B cell (primary cell): Measurements from ENCODE around the gene PTPRN2. TPM values are rescaled to one million over a fixed set of nuclear protein-coding genes. Genes with fewer than 3 reads are reported as not detected.

Source experiments
- ATAC-seq: fragments of 200-7000 bp; cut with Tn5 transposase; one replicate; pipeline ENCODE4 v1.10.0; 2021; ENCODE audit warnings: low read depth, mild to moderate bottlenecking, moderate number of reproducible peaks, moderate library complexity
- CTCF ChIA-PET: fragments of 350-600 bp; sonication (Branson Sonifier 250); formaldehyde crosslinking; loops from one replicate; lab custom pipeline; 2021; ENCODE audit warnings: antibody characterized with exemption, inconsistent platforms; lab: Charles Lee
- POLR2A ChIA-PET: fragments of 350-600 bp; sonication (Branson Sonifier 250); formaldehyde crosslinking; loops from one replicate; lab custom pipeline; 2021; ENCODE audit warnings: antibody characterized with exemption; lab: Charles Lee
- DNase-seq: peaks from one replicate; pipeline ENCODE4 v3.0.0; 2013
- H2AFZ ChIP-seq: 2 replicates; pipeline ENCODE4 v1.6.1; 2012; ENCODE audit warnings: mild to moderate bottlenecking, low read depth, low read length; ENCODE audit not compliant: insufficient read depth, poor library complexity, severe bottlenecking
- H3K27ac ChIP-seq, 2 donors: 1 replicate in 1 of 2; 2 replicates in 1 of 2; pipeline ENCODE4 v1.5.1; 2012 to 2013; ENCODE audit warnings: low read length in 2 of 2, mild to moderate bottlenecking in 2 of 2, moderate library complexity in 1 of 2
- H3K27me3 ChIP-seq, 4 experiments: fragments of 200-600 bp in 1 of 4; sonication (generic) in 1 of 4; replicated peaks in 1 of 4; 1 replicate in 2 of 4; 2 replicates in 2 of 4; pipeline versions ENCODE4 v1.6.1 to v1.7.0; 2013 to 2016; ENCODE audit warnings: low read length in 3 of 4, mild to moderate bottlenecking in 2 of 4, mixed read lengths in 1 of 4, moderate library complexity in 1 of 4; ENCODE audit not compliant: insufficient read depth in 4 of 4, control insufficient read depth in 3 of 4; ENCODE audit errors: control extremely low read depth in 1 of 4
- H3K36me3 ChIP-seq, 2 experiments: replicated peaks in 1 of 2; 1 replicate in 1 of 2; 2 replicates in 1 of 2; pipeline versions ENCODE4 v1.6.1 to v1.7.1; 2013; ENCODE audit warnings: low read length in 1 of 2; ENCODE audit not compliant: insufficient read depth in 2 of 2, control insufficient read depth in 1 of 2; ENCODE audit errors: control extremely low read depth in 1 of 2, extremely low read depth in 1 of 2
- H3K4me1 ChIP-seq, 2 donors: fragments of 200-600 bp in 1 of 2; sonication (generic) in 1 of 2; 1 replicate in 1 of 2; 2 replicates in 1 of 2; pipeline versions ENCODE4 v1.5.1 to v1.6.1; 2013 to 2017; ENCODE audit warnings: low read length in 2 of 2; ENCODE audit not compliant: control insufficient read depth in 2 of 2, insufficient read depth in 2 of 2
- H3K4me2 ChIP-seq: replicated peaks from 2 replicates; pipeline ENCODE3; 2012; ENCODE audit warnings: mild to moderate bottlenecking, low read depth, low read length; ENCODE audit not compliant: poor library complexity, severe bottlenecking
- H3K4me3 ChIP-seq, 5 experiments: fragments of 200-600 bp in 1 of 5; sonication (generic) in 1 of 5; 1 replicate in 3 of 5; 2 replicates in 2 of 5; pipeline versions ENCODE4 v1.5.1 to v1.7.0; 2011 to 2016; ENCODE audit warnings: low read length in 4 of 5, mild to moderate bottlenecking in 4 of 5, low read depth in 2 of 5, control low read depth in 1 of 5, moderate library complexity in 1 of 5; ENCODE audit not compliant: insufficient read depth in 1 of 5; ENCODE audit errors: control extremely low read depth in 1 of 5, extremely low read depth in 1 of 5
- H3K79me2 ChIP-seq: fragments of 200-600 bp; sonication (generic); one replicate; pipeline ENCODE4 v1.6.0; 2016; ENCODE audit warnings: low read length; ENCODE audit not compliant: control insufficient read depth, insufficient read depth
- H3K9ac ChIP-seq: fragments of 200-600 bp; sonication (generic); 2 replicates; pipeline ENCODE4 v1.6.1; 2017; ENCODE audit warnings: mild to moderate bottlenecking, low read length, moderate library complexity
- H3K9me3 ChIP-seq, 3 donors: one replicate each; pipeline versions ENCODE4 v1.6.1 to v1.7.1; 2013; ENCODE audit warnings: low read length in 2 of 3; ENCODE audit not compliant: control insufficient read depth in 2 of 3, insufficient read depth in 1 of 3; ENCODE audit errors: control extremely low read depth in 1 of 3
- H4K20me1 ChIP-seq: 2 replicates; pipeline ENCODE4 v1.6.0; 2012; ENCODE audit warnings: mild to moderate bottlenecking, low read length; ENCODE audit not compliant: insufficient read depth, control insufficient read depth, poor library complexity, severe bottlenecking
- H3K27ac Mint-ChIP-seq: one replicate; pipeline ENCODE4 v1.8.0; 2021; ENCODE audit warnings: mixed read lengths
- H3K27me3 Mint-ChIP-seq: one replicate; pipeline ENCODE4 v1.8.0; 2021; ENCODE audit warnings: mixed read lengths
- H3K4me1 Mint-ChIP-seq: one replicate; pipeline ENCODE4 v1.8.0; 2021; ENCODE audit warnings: mixed read lengths
- H3K4me3 Mint-ChIP-seq: one replicate; pipeline ENCODE4 v1.8.0; 2021; ENCODE audit warnings: mixed read lengths
- H3K9me3 Mint-ChIP-seq: one replicate; pipeline ENCODE4 v1.8.0; 2022; ENCODE audit warnings: mixed read lengths; ENCODE audit not compliant: insufficient read depth
- EZH2 ChIP-seq: IDR thresholded peaks from 2 replicates; pipeline ENCODE4 v1.6.1; 2012; ENCODE audit warnings: borderline replicate concordance, low read depth, mild to moderate bottlenecking, moderate library complexity, low read length; ENCODE audit not compliant: insufficient read depth, poor library complexity, severe bottlenecking
- WGBS: methylation state at CpG from one replicate; pipeline ENCODE4 v1.1.5; 2013; ENCODE audit warnings: missing lambda C conversion rate; ENCODE audit not compliant: insufficient coverage; 5-methylcytosine and 5-hydroxymethylcytosine counted together
- intact Hi-C: fragments of 100-400 bp; cut with micrococcal nuclease; formaldehyde crosslinking; loops from one replicate; pipeline ENCODE4 v1.10.0; 2022
- polyA plus RNA-seq: library from polyadenylated mRNA; depleted of rRNA; stranded (reverse); fragments of >200 nt; gene quantifications from 2 replicates; pipeline ENCODE4 v1.2.3, GENCODE V29; 2012
- total RNA-seq, 2 donors: library from RNA; stranded (reverse); fragments of 120-200 nt in 1 of 2; gene quantifications; 1 replicate in 1 of 2; 2 replicates in 1 of 2; pipeline versions ENCODE4 v1.2.3 to v1.2.4, GENCODE V29; 2013 to 2022
- TF ChIP-seq, protein P1 (sequence below): fragments of 200-600 bp; IDR thresholded peaks from one replicate; pipeline ENCODE4 v1.8.0; 2022; ENCODE audit warnings: antibody characterized with exemption, mild to moderate bottlenecking

PTPRN2 gene
- total and polyA plus RNA-seq, 2 donors (not counting 1 experiment from before 2014, with no cell fraction given) = 2.0 to 5.0 TPM

DNA sequence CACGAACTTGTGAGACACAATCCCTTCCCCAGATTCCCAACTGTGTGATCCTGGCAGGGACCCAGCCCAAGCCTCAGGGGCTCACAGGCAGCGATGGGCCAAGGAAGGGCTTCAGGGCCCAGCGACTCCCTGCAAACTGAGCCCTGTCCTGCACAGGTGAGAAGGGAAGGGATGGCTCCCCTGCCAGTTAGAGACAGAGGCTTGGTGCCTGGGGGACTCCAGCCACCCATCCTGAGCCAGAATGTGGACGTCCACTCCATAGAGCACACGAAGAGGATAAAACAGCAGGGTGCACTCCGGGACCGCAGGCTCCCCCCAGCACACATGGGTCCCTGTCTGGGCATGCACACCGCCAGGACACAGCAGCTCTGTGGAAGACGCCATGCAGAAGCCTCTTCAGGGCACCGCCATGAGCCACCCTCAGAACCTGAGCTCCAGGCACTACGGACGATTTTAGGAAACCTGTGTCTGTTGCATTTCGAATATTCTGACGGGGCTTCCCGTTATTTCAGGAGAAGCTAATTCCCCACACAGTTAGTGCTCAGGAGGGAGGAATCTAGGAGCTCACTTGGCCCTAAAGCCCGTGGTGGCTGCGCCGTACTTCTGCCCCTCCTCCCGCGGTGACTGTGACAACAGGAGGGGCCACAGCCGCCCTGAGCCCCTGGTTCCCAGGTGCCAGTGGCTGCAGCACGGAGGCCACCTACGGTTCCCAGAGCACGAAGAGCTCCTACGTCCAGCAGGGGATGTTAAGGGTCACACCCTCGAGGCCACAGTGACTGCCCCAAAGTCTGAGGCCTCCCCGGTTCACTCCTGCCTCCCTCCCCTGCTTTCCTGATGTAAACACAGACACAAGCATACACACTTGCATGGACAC, 326.0 kb downstream of the PTPRN2 start:
- H3K27ac Mint-ChIP-seq = no peak overlapping the region
- no peak overlapping the region for H3K4me3 Mint-ChIP-seq
- Histone ChIP-seq H3K9ac (no peak overlapping the region), H3K9me3 (peaks cover 0 to 68% (median 0%) of the 10 kb centered on the region in 3 donors), H3K4me3 (no peak overlapping the region), H3K4me1 (no peaks in the 10 kb centered on the region), H2AFZ (no peak overlapping the region), H3K36me3 (no peaks in the 10 kb centered on the region), H3K4me2 (no peak overlapping the region), H3K27ac (no peak overlapping the region), H3K79me2 (no peaks in the 10 kb centered on the region), H4K20me1 (no peaks in the 10 kb centered on the region), H3K27me3 (no peaks in the 10 kb centered on the region)
- no peaks in the 10 kb centered on the region for H3K27me3 Mint-ChIP-seq
- ChIA-PET CTCF (no interaction called here), POLR2A (no interaction called here)
- intact Hi-C loops = no loop called here
- ATAC-seq (no peak), DNase-seq (no peak)
- no peaks in the 10 kb centered on the region for H3K9me3 Mint-ChIP-seq
- WGBS = 94% methylated on average over 26 of the region's 27 CpGs
- no peaks in the 10 kb centered on the region for H3K4me1 Mint-ChIP-seq
- TF ChIP-seq, protein P1, sequence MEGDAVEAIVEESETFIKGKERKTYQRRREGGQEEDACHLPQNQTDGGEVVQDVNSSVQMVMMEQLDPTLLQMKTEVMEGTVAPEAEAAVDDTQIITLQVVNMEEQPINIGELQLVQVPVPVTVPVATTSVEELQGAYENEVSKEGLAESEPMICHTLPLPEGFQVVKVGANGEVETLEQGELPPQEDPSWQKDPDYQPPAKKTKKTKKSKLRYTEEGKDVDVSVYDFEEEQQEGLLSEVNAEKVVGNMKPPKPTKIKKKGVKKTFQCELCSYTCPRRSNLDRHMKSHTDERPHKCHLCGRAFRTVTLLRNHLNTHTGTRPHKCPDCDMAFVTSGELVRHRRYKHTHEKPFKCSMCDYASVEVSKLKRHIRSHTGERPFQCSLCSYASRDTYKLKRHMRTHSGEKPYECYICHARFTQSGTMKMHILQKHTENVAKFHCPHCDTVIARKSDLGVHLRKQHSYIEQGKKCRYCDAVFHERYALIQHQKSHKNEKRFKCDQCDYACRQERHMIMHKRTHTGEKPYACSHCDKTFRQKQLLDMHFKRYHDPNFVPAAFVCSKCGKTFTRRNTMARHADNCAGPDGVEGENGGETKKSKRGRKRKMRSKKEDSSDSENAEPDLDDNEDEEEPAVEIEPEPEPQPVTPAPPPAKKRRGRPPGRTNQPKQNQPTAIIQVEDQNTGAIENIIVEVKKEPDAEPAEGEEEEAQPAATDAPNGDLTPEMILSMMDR = no peak
- no peak for TF ChIP-seq EZH2
